HepG2 (cell line): ENCODE results near the gene ACBD7. TPM values are rescaled to one million over a fixed set of nuclear protein-coding genes. Genes with fewer than 3 reads are reported as not detected.

Experiments used
- GATAD2A ChIP-seq: IDR thresholded peaks from 2 replicates; pipeline ENCODE4 v1.6.1; 2016
- HES4 ChIP-seq: sonication (generic); formaldehyde crosslinking; IDR thresholded peaks from 2 replicates; pipeline ENCODE4 v1.9.0; 2021; ENCODE audit warnings: mild to moderate bottlenecking, missing genetic modification reagents, borderline replicate concordance
- HNF1B ChIP-seq: sonication (generic); formaldehyde crosslinking; IDR thresholded peaks from 2 replicates; pipeline ENCODE4 v1.5.1; 2020; ENCODE audit warnings: mild to moderate bottlenecking, moderate library complexity, missing genetic modification reagents
- IRF1 ChIP-seq: sonication (generic); formaldehyde crosslinking; IDR thresholded peaks from 2 replicates; pipeline ENCODE4 v1.4.0; 2020; ENCODE audit warnings: low read depth, mild to moderate bottlenecking, missing genetic modification reagents
- MAFK ChIP-seq, 2 experiments: IDR thresholded peaks in 1 of 2; conservative IDR thresholded peaks in 1 of 2; 2 replicates each; pipeline ENCODE4 v1.6.1; 2011; ENCODE audit warnings: improper control_type of control experiment in 2 of 2, low read length in 2 of 2
- MTA3 ChIP-seq: sonication (generic); formaldehyde crosslinking; IDR thresholded peaks from 2 replicates; pipeline ENCODE4 v1.4.0; 2020; ENCODE audit warnings: missing genetic modification reagents
- RBFOX2 ChIP-seq: fragments of 200-400 bp; formaldehyde crosslinking; IDR thresholded peaks from 2 replicates; pipeline ENCODE4 v1.6.1; 2017; ENCODE audit warnings: low read depth, mild to moderate bottlenecking, low read length
- SMC3 ChIP-seq: IDR thresholded peaks from 2 replicates; pipeline ENCODE4 v1.6.1; 2011; ENCODE audit warnings: low read length, improper control_type of control experiment
- SP1 ChIP-seq, 2 experiments: fragments of 450-650 bp in 1 of 2; sonication (generic) in 1 of 2; formaldehyde crosslinking in 1 of 2; IDR thresholded peaks; 2 replicates each; pipeline versions ENCODE4 v1.4.0 to v1.6.1; 2016 to 2020; ENCODE audit warnings: missing genetic modification reagents in 1 of 2
- ZBTB3 ChIP-seq: sonication (generic); formaldehyde crosslinking; IDR thresholded peaks from 2 replicates; pipeline ENCODE4 v1.4.0; 2020; ENCODE audit warnings: low read depth, mild to moderate bottlenecking, moderate library complexity, missing genetic modification reagents, borderline replicate concordance
- ZNF30 ChIP-seq: sonication (generic); formaldehyde crosslinking; IDR thresholded peaks from 2 replicates; pipeline ENCODE4 v1.5.0; 2020; ENCODE audit warnings: mild to moderate bottlenecking, missing genetic modification reagents
- ZNF362 ChIP-seq: sonication (generic); formaldehyde crosslinking; IDR thresholded peaks from 2 replicates; pipeline ENCODE4 v1.4.0; 2020; ENCODE audit warnings: missing genetic modification reagents, mild to moderate bottlenecking, borderline replicate concordance
- ZNF503 ChIP-seq: sonication (generic); formaldehyde crosslinking; IDR thresholded peaks from 2 replicates; pipeline ENCODE4 v1.4.0; 2020; ENCODE audit warnings: missing genetic modification reagents
- ZNF777 ChIP-seq: sonication (generic); formaldehyde crosslinking; IDR thresholded peaks from 2 replicates; pipeline ENCODE4 v1.4.0; 2020; ENCODE audit warnings: missing genetic modification reagents
- polyA plus RNA-seq, 8 experiments: library from polyadenylated mRNA; depleted of rRNA in 3 of 8; stranded (reverse) in 7 of 8; unstranded in 1 of 8; fragments of >200 nt; fragmentation: Illumina TruSeq in 4 of 8; extraction: Trizol in 4 of 8; gene quantifications; 2 replicates each; pipeline versions ENCODE4 v1.2.1 to v1.2.3, GENCODE V29; 2011 to 2016; ENCODE audit warnings: low read depth in 4 of 8, missing spikeins in 1 of 8, mixed read lengths in 1 of 8; ENCODE audit not compliant: insufficient read depth in 1 of 8
- total RNA-seq, 5 experiments: library from RNA; depleted of rRNA; stranded (reverse); fragments of >200 nt; fragmentation: Illumina TruSeq; extraction: Trizol; gene quantifications; 2 replicates each; pipeline ENCODE4 v1.2.3, GENCODE V29; 2016; ENCODE audit warnings: low read depth in 1 of 5
- TF ChIP-seq, protein P1 (sequence below): sonication (generic); formaldehyde crosslinking; IDR thresholded peaks from 2 replicates; pipeline ENCODE4 v1.4.0; 2020; ENCODE audit warnings: missing genetic modification reagents, borderline replicate concordance
- TF ChIP-seq, protein P2 (sequence below): sonication (generic); formaldehyde crosslinking; IDR thresholded peaks from 2 replicates; pipeline ENCODE4 v1.5.1; 2020; ENCODE audit warnings: missing genetic modification reagents, mild to moderate bottlenecking, borderline replicate concordance

The ACBD7 gene
- total and polyA plus RNA-seq, 2 of the 13 experiments (the other 11 are each of a cell fraction or from before 2014, with no cell fraction given): 1.4 to 2.6 TPM

DNA sequence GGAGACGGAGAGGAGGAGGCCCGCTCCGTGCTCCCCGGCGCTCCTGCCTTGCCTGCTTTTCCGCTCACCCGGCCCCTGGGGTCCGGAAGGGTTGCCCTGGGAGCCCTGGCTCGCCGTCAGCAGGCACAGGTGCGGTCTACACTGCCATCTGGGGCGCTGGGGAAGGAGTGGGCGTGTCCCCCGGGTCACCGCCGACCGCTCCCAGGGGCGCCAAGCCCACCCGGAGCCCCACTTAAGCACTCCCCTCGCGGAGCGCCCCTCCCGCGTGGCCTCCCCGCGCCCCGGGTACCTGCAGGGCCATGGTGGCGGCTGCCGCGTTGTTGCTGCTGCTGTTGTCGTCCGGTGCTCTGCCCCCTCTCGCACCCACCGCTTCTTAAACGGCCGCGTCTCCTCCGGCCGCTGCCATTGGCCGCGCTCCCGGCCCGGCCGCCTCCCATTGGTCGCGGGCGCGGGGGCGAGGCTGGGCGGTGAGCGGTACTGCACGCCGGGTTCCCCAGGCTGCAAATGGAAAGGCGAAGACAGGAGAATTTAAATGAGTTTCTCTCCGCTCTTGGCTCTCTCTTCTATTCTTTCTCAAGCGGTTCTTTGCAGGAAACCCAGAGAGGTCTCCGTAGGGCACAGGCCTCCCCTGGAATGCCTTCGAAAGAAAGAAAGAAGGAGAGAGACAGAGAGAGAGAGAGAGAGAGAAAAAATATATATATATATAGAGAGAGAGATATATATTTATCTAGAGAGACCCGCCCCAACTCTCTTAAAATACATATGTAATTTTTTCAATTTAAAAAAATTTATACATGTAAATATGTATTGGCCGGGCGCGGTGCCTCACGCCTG is at the start of gene ACBD7 (continued):
- TF ChIP-seq ZNF503 (CRISPR knock-in tag): no peak
- no peak for TF ChIP-seq ZNF362 (CRISPR knock-in tag)
- TF ChIP-seq RBFOX2: peak; percentile 63
- TF ChIP-seq IRF1 (CRISPR knock-in tag): no peak
- no peak for TF ChIP-seq SP1 (IDR thresholded peaks at IDR 0.05)
- TF ChIP-seq SP1 (CRISPR knock-in tag; IDR thresholded peaks at IDR 0.05): peak; percentile 15; the same call in 1 of the 2 replicates
- TF ChIP-seq MTA3 (CRISPR knock-in tag): no peak
- no peak for TF ChIP-seq MAFK (conservative IDR thresholded peaks at IDR 0.05 in 1 of 2, IDR thresholded peaks at IDR 0.05 in 1 of 2; ENCODE audit: low read length in 2 of 2)
- TF ChIP-seq HNF1B: no peak
- peak; percentile 42; the same call in 1 of the 2 replicates for TF ChIP-seq ZNF777 (CRISPR knock-in tag)
- TF ChIP-seq SMC3: no peak
- no peak for TF ChIP-seq HES4
- TF ChIP-seq ZBTB3 (CRISPR knock-in tag): no peak
- TF ChIP-seq, protein P1, sequence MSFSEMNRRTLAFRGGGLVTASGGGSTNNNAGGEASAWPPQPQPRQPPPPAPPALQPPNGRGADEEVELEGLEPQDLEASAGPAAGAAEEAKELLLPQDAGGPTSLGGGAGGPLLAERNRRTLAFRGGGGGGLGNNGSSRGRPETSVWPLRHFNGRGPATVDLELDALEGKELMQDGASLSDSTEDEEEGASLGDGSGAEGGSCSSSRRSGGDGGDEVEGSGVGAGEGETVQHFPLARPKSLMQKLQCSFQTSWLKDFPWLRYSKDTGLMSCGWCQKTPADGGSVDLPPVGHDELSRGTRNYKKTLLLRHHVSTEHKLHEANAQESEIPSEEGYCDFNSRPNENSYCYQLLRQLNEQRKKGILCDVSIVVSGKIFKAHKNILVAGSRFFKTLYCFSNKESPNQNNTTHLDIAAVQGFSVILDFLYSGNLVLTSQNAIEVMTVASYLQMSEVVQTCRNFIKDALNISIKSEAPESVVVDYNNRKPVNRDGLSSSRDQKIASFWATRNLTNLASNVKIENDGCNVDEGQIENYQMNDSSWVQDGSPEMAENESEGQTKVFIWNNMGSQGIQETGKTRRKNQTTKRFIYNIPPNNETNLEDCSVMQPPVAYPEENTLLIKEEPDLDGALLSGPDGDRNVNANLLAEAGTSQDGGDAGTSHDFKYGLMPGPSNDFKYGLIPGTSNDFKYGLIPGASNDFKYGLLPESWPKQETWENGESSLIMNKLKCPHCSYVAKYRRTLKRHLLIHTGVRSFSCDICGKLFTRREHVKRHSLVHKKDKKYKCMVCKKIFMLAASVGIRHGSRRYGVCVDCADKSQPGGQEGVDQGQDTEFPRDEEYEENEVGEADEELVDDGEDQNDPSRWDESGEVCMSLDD (CRISPR knock-in tag): no peak
- no peak for TF ChIP-seq ZNF30 (CRISPR knock-in tag)
- TF ChIP-seq, protein P2, sequence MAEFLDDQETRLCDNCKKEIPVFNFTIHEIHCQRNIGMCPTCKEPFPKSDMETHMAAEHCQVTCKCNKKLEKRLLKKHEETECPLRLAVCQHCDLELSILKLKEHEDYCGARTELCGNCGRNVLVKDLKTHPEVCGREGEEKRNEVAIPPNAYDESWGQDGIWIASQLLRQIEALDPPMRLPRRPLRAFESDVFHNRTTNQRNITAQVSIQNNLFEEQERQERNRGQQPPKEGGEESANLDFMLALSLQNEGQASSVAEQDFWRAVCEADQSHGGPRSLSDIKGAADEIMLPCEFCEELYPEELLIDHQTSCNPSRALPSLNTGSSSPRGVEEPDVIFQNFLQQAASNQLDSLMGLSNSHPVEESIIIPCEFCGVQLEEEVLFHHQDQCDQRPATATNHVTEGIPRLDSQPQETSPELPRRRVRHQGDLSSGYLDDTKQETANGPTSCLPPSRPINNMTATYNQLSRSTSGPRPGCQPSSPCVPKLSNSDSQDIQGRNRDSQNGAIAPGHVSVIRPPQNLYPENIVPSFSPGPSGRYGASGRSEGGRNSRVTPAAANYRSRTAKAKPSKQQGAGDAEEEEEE (CRISPR knock-in tag): no peak
- TF ChIP-seq GATAD2A (CRISPR knock-in tag): no peak
